NB4 (cell line): ENCODE data around the gene NUDT3.

Experiments
- CTCF ChIP-seq: IDR thresholded peaks from one replicate; pipeline ENCODE4 v1.5.1; 2012; ENCODE audit warnings: low read depth, low read length
- MAX ChIP-seq: IDR thresholded peaks from 2 replicates; pipeline ENCODE4 v1.6.1; 2011; ENCODE audit warnings: low read depth, low read length
- POLR2A ChIP-seq: IDR thresholded peaks from 2 replicates; pipeline ENCODE4 v1.6.1; 2011; ENCODE audit warnings: mild to moderate bottlenecking; ENCODE audit not compliant: insufficient read length; ENCODE audit errors: extremely low read depth

- TF ChIP-seq POLR2A: no peak
- no peak for TF ChIP-seq CTCF
- TF ChIP-seq MAX: no peak
Measured at GRCh38 chr6:34347303-34347702, 45.2 kb downstream of the NUDT3 start.
